Fibroblast of skin of right quadriceps (primary cell): Measurements from ENCODE around the gene IRF5.
A peak's percentile ranks its signal among the peaks of the same experiment; 100 is the strongest.

Experiments
- DNase-seq: peaks from one replicate; pipeline ENCODE4 v3.0.0-alpha.2; 2013

IRF5 gene, protein sequence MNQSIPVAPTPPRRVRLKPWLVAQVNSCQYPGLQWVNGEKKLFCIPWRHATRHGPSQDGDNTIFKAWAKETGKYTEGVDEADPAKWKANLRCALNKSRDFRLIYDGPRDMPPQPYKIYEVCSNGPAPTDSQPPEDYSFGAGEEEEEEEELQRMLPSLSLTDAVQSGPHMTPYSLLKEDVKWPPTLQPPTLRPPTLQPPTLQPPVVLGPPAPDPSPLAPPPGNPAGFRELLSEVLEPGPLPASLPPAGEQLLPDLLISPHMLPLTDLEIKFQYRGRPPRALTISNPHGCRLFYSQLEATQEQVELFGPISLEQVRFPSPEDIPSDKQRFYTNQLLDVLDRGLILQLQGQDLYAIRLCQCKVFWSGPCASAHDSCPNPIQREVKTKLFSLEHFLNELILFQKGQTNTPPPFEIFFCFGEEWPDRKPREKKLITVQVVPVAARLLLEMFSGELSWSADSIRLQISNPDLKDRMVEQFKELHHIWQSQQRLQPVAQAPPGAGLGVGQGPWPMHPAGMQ

DNA sequence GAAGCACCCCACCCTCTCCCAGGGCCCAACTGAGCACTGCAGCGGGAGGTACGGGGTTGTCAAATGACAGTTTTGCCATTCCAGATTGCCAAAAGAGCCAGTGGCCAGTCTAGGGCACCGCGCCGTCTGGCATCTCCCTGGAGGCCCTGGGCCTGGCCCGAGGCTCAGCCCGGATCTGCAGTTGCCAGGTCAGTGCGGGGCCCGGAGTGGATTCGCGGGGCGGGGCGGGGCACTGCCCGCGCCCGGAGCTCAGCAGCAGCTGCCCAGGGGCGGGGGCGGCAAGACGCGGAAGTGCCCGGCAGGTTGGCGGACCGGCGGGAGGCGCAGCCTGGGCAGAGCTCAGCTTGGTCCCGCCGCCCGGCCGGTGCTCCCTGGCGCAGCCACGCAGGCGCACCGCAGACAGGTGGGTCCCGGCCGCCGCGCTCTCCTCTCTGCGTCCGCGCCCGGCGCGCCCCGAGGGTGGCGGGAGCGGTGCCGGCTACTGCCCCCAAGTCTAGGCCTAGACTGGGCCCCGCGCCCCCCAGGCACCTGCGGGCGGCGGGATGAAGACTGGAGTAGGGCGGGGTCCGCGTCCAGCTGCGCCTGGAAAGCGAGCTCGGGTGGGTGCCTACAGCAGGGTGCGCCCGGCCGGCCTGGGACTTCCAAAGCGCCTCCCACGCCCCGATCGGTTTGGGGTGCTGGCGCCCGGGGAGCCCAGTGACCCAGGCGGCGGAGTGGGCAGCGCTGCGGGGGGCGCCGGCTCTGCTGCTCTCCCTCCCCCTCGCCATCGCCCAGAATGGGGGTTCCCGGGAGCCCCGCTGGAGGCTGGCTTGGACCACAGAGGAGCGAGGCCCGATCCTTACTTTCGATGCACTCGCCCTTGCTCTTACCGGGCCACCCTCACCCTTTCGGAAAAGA lies at the start of gene IRF5:
Gene IRF5 (plus strand): TSS at position 281 of the 897 bp plus-strand sequence. CDS start 4,155 bp downstream, outside the sequence.
- DNase-seq = no peak

DNA sequence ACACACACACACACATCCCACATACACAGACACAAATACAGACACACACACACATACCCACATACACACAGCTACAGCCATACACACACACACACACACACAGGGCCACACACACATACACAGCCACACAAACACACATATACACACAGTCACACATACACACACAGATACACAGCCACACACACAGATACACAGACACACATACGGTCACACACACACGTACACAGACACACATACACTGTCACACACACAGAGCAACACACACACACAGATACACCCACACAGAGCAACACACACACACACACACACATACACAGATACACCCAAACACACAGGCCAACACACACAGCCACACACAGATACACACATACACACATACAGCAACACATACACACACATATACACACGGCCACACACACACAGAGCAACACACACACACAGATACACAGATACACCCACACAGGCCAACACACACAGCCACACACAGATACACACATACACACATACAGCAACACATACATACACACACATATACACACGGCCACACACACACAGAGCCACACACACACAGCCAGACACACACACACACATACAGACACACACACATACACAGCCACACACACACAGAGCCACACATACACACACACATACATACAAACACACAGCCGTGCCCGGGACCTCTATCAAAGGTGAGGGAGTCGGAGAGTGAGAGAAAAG lies 49.5 kb upstream of the IRF5 start:
- no peak for DNase-seq

DNA sequence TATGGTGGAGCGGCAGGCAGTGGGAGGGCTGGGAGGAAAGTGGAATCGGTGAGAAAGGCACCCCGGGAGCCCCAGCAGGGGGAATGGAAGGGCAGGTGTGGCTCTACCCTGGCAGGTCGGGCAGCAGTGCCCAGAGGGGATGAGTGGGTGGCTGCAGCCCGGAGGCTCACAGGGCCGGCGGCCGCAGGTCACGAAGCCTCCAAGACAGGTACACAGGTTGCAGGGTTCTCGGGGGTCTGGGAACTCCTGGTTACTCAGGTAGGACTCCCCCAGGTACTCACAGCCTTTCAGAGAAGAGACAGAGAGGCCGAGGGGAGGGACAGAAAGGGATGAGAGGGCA lies 49.0 kb upstream of the IRF5 start:
- DNase-seq = no peak

DNA sequence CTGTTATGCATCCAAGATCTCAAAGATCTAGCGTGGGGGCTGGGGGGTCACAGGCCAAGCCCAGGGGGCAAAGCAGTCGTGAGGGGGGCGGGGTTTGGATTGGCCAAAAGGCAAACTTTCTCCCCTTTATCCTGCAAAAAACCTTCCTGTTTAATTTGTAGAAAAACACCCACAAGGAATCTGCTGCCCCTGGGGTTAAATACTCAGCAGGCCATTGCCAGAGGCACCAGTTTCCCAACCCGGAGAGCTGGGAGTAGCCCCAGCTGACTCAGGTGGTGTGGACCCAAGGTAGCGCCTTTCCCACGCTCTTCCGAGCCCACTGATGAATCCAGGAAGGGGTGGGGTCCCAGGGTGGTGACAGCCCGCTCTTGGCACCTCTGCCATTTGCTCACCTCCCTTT lies 48.6 kb upstream of the IRF5 start:
- no peak for DNase-seq

DNA sequence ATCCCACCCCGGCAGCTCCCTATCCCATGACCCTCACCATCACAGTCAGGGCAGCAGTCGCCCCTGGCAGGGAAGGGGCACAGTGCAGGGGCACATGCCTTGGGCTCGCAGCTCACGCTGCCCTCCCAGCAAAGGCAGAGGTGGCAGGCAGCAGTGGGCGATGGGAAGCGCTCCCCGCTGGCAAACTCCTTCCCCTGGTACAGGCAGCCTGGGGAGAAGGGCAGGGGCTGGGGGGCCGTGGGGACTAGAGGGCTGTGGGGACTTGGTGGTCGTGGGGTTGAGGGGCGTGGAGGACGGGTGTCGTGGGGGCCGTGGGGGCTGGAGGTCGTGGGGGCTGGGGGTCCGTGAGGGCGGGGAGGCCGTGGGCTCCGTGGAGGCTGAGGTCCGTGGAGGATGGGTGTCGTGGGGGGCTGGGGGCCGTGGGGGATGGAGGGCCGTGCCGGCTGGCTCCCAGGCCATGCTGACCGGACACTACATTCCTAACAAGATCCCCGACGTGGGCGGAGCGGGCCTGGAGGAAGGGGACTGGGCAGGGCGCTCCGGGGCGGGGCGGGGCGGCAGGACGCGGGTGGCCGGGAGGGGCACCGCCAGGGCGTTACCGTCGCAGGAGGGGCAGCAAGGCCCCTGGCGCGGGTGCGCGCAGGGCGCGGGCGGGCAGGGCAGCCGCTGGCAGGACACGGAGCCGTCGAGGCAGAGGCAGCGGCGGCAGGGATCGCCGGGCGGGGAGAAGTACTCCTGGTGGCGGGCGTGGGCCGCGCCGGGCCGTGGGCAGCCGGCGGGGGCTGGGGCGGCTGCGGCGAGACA lies 47.2 kb upstream of the IRF5 start:
- DNase-seq = no peak

DNA sequence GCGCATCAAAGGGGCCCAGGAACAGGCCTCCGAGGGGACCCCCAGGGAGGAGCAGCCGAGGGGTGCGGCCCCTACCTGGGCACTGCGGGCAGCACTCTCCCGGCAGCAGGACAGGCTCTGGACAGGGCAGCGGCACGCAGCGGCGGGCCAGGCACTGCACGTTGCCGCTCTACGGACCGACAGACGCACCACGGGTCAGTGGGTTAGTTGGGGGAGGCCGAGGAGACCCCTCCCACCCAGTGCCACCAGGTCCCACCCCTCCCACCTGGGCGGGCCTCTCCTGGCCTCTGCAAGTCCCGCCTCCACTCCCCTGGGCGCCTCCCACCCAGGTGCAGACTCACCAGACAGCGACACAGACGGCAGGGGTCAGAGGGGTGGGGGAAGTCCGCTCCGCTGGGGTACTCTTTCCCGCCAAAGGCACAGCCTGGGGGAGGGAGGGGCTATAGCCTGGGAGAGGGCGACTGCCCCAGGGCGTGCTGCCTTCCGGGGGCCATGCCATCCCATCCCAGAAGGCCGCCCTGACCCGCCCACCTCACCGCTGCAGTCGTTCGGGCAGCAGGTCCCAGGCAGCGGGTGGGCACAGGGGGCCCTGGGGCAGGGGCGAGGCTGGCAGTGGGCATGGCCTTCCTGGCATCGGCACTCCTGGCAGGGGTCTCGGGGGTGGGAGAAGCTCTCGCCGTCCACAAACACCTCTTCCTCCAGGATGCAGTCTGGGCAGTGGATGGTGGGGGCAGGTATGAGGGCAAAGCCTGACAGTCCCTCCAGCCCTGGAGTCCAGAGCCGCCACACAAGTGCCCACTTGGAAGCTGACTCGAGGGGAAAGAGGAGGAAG lies 46.4 kb upstream of the IRF5 start:
- DNase-seq = no peak

DNA sequence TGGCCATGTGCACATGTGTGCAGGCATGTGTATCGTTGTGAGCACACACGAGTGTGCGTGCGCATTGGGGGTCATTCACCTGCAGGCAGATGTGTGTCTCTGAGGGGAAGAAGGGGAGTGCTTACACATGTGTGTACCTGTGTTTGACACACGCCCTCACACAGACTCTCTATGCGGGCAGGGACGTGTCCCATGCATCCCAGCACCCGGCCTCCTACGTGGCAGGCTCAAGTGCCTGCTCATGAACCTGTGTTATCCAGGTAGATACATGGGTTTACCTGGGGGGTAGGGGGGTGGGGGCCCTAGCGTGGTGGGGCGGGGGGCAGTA lies 45.8 kb upstream of the IRF5 start:
- no peak for DNase-seq

DNA sequence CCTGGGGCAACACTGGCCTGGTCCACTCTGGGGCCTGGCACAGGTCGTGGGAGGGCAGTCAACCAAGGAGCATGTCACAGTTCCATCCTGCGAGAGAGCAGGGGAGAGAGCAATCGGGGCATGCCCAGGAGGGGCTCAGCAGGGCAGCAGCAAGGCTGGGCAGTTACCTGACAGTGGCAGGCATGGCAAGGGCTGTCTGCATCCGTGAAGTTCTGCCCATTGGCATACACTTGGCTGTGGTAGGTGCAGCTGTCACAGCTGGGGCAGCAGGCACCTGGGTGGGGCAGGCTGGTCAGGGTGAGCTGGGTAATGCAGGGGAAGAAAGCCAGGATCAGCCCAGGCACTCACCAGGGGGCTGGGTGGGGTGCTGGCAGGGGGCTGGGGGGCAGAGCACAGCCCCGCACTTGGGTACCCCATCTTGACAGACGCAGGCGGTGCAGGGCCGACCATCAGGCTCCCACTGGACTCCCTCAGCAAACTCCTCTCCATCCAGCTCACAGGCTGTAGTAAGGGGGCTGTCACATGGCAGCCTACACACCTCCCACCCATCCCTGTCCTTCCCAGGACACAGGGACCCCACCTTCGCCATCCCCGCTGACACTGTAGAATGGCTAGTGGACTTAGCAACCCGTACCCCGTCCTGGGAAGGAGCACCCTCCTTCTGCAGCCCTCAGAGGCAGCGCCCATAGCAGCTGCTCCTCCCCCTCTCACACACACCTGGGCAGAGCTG lies 45.0 kb upstream of the IRF5 start:
- no peak for DNase-seq

DNA sequence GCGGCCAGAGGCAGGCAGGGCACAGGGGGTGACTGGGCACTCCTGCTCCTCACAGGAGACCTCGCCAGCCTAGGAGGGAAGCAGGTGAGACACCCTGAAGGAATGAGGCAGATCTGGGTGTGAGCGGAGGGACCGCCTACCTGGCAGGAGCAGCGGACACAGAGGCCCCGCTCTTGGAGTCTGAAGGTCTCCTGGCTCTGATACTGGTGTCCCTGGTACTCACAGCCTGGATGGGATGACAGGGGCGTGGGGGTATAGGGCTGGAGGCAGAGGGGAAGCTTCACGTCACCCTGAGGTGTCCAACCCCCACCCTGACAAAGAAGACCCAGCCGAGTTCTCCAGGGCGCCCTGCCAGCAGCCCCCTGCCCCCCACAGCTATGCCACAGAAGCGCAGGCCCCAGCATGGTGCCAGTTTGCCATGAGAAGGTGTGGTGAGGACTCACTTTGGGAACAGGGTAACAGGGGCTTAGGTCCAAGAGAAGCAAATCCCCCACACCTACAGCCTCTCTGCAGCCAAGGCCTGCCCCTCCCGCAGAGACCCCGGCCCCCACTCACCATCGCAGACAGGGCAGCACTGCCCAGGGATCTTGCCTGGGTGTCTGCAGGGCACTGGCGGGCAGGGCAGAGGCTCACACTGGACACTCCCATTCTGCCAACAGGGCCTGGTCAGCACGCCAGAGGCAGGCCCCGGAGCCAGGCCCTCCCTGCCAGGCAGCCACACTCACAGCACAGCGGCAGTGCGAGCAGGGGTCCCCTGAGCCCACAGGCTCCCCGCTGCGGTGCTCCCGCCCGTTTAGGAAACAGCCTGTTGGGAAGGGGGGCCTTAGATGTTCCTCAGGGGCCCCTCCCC lies 44.3 kb upstream of the IRF5 start:
- DNase-seq = no peak

DNA sequence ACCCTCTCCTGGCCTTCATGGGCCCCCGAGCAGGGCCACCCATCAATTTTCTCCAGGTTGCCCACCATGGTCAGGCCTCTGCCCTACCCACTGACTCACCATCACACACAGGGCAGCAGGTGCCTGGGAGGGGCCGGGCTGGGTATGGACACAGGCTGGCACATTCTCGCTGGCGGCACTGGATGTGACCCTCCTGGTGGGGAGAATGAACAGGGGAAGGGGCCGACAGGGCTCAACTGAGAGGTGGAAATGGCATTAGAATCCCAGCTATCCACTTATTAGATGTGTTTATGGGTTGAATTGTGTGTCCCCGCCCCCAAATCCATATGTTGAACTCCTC lies 43.7 kb upstream of the IRF5 start:
- no peak for DNase-seq

DNA sequence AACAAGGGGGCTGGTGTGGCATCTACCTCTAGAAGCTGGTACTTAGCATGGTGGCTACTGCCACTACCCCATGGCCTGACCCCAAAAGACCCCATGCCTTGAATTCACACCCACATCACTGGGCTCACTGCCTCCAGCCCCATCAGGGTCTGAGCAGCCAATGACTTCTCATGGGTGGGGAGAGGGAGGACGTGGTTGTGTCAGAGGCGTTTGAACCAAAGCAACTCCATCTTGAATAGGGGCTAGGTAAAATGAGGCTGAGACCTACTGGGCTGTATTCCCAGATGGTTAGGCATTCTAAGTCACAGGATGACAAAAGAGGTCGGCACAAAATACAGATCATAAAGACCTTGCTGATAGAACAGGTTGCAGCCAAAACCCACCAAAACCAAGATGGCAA lies 42.4 kb upstream of the IRF5 start:
- no peak for DNase-seq

DNA sequence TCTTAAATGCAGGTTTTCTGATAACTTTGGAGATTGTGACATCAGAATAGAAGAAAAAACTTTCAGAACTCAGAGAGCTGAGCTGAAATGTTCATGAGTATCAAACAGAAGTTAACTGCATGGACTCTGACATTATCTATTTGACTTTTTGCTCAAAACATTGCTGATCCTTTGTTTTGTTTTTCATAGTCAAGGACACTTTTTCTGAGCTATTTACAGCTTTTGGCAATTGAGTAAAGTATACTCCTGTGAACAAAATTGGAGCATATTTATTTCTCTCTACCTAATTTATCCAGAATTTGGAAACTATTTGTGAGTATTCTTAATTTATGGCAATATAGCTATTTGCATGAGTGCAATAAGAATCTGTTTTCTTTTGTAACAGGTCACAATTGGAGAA lies 38.3 kb upstream of the IRF5 start:
- DNase-seq = no peak

DNA sequence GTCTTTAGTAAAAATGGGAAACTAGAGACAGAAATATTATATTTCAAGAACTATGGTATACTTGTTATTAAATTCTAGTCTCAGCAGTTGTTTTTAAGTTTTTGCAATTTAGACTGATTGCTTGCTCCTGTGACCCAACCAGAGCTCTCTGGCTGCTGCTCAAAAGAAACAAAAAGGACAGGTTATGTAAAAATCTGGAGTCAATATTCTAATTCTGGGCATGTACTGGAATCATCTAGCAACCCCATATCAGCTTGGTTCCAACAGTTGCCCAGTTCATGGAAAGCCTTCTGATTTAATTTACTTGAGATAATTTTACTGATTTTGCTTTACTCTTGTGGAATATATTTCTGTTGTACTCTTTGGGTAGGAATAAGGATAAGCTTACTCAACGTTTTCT lies 37.5 kb upstream of the IRF5 start:
- DNase-seq = no peak

DNA sequence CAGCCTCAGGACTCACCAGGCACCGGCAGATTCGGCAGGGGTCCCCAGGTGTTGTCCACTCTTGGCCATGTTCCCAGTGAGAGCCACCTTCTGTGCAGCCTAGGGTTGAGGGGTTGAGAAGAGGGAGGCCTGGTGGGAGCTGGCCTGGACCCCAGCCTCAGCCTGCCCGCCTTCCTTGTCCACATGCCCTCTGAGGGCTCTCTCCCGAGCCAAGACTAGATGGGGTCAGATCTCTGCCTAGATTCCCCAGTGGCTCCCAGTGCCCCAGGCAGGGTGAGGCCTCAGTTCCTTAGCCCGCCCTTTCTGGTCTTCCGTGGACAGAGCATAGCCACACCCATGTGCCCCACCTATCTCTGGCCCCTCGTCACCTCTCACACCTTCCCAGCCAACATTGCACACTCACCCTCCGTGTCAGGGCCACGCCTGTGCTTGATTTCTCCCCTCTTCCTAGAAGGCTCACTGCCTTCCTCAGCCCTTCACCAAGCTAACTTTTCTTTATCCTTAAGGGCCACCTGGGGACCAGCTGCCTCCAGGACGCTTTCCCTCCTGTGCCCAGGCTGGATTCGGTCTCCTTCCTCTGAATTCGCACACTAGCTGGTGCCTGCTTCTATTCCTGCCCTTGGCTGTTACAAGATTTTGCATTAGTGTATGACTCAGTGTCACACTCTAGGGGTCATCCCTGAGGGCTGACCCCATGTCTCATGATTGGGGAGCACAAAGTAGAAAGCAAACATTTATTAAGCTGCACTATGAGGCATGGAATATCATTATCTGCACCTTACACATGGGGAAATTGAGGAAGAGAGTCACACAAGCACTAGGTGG lies 34.8 kb upstream of the IRF5 start:
- no peak for DNase-seq

DNA sequence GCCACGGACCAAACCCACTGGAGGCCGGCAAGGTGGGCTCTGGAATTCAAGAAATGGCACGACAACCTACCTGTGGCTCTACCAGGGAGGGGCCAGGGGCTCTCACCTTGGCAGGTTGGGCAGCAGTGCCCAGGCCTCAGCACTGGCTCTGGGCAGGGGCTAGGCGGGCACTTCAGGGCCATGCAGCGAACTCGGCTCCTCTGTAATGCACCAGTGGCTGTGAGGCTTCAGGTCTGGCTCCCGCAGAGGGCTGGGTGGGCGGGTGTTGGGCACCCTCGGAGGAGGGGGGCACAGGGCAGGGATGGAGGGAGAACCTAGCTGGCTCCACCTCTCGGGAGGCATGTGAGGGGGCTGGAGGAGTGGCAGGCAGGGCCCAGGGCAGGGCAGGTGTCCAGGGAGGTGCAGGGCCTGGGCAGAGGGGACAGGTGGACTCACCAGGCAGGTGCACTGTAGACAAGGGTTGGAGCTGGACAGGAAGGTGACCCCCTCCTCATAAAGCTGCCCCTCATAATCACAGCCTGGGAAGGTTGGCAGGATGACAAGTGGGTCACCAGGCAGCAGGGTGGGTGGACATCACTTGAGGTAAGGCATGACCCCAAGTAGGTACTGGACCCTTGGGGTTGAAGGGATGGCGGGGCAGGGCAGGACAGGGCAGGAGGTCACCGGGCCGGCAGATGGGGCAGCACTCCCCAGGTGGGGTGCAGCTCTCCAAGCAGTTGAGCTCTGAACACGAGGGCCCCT lies 33.9 kb upstream of the IRF5 start:
- no peak for DNase-seq

DNA sequence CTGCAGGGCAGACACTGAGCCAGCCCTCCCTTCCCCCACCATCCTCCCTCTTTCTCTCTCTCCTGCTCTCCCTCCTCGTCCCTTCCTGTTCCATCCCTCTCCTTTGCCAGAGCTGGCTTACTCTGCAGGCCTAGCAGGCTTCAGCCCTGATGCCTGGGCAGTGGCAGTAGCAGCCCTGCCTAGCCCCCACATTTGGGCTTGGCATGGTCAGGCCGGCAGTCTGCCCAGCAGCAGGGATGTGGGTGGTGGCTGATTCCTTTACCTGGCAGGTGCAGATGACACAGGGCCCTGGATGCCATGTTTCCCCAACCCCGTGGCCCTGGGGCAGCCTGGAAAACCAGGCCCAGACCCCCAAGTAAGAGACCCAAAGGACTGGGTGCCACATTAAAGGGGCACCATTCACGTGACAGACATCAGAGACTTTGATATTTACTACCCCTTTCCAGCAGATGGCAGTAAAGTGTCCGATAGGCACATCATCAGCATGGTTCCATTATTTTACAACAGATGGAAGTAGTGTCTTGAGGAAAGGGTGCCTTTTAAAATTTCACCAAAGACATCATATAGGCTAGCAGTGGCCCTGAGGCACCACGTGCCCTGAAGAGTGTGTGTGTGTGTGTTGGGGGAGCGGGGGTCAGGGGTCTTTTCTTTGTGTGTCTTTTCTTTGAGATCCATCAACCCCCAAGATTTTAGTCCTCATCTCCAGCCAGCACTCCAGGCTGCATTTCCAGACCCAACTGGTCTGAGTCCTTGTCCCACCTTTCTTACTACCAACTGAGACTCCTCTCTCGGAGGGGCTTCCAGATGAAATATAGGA lies 33.1 kb upstream of the IRF5 start:
- peak; percentile 44 for DNase-seq

DNA sequence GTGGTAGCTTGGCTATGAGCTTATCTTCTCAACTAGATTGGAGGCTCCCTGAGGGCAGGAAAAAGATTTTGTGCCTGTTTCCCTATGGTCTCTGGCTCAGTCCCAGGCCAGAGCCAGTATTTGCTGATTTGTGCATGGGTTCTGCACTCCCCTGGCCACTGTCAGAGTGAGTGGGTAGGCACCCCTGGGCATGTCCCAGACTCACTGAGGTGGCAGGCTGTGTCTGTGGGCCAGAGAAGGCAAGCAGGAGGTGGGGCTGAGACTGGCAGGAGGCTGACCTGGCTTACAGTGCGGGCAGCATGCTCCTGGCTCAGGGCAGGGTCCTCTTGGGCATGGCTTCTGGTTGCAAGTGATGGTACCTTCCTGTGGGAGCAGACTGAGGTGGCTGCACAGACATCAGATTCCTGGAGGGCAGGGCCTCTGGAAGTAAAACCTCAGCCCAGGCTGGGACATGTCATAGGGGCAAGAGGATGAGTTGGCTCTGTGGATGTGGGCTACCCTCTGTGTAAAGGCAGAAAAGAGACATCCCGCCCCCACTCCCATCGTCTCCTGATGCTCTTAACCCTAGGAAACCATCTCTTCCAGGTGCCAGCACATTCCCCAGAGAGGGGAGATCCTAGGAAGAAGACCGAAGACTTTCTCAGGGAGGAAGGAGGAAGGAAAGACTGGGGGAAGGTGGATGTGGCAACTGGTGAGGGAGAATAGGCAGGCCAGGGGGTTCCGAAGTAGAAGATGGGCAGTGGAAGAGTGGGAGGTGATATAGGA lies 31.5 kb upstream of the IRF5 start:
- DNase-seq = no peak
